GM19238 (cell line): ENCODE measurements around the gene YPEL1.
"Not testable (repeated sequence)": the region's sequence is repeated elsewhere in the genome, so short reads cannot be mapped to it uniquely, and the experiment has no call there.

Experiments
- DNase-seq: peaks from one replicate; pipeline ENCODE4 v3.0.0; 2011; ENCODE audit warnings: low spot score; ENCODE audit not compliant: insufficient read length

Gene YPEL1

GRCh38 chr22:21699643-21700042 is 36.0 kb downstream of the YPEL1 start:
- no peak for DNase-seq

DNA sequence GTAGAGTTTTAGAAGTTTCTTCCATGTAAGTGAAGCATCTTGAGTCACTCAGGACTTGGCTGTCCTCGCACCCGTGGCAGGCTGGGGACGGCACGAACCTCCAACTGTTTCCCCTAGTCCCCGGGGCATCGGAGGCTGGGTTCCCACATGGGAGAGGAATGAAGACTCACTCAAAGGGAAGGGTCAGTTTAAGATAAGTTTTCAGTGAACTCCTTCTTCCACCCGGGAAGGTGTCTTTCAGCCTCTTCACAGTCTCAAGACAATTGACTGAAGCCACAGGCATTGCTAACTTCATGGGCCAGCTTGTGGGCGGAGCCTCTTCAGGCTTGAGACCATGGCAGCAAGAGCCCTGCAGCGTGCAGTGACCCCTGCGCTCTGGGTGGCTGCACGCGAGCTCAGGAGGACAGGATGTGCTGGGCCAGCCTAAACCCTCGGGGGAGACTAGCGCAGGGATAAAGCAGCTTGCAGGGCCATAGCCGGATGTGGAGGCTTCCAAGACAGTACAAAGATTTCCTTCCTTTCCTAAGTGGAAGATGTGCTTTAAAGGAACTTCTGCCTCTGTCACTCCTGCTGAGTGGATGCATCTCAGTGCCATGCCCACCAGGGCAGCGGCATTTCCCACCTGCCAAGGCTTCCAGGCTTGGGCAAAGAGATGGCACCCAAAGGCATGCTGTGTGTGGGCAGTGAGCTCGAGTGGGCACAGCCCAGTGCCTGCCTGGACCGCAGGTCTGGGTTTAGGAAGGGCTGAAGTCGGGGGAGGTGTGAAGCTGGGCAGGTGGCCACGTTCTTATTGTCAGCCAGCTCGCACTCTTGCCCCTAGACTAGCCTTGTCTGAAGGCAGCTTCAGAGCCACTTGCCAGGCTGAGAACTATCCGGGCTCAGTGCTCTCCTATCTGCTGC is 36.9 kb downstream of the YPEL1 start:
- no peak for DNase-seq

GRCh38 chr22:21697880-21698279 is 37.7 kb downstream of the YPEL1 start:
- DNase-seq = no peak

DNA sequence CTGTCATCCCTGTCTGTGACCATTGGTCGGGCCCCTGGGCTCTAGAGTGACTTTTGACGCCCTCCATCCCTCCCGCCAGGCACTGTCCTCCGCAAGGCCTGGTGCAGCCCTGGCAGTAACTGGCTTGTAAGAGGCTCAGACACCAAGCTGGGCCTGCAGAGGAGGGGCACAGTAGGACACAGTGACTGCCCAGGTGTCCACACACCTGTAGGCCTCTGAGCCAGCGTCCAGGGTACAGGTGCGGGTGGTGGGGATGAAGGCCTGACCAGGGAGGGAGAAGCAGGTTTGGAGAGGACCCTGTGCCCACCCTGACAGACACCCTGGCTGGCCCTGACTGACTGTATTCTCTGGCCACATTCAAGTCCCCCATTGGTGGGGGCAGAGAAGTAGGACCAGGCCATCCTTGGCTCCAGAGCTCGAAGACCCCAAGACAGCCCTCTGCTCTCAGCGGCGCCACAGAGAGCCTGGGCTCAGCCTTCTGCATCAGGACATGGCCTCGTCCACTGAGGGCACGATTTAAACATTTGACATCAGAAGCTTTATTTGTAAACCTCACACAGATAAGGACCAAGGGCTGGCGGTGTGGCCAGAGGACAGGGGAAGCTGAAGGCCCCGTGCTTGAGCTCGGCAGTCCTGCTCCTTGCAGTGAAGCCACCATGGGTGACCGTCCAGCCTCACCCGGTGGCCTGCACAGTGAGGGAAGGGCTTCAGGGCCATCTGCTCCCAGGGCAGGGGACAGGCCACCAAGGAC is 38.4 kb downstream of the YPEL1 start:
- DNase-seq = no peak

DNA sequence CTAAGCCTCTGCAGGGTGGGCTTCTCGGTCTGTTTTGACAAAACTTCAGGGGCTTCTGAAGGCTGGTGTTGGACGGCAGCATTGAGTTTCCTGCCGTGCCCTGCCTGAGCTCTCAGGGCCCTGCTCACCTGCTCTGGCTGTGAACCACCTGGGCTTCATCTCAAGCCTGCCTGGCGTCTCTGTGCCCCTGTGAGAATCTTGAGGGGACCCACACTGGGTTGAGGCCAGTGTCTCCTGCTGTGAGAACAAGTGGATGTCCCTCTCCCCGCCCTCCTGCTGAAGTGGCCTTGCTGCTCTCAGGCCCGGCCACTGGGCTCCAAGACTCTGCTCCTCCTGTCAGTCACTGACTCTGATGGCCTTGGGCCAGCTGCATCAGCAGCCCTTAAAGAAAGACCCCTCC is 39.5 kb downstream of the YPEL1 start:
- DNase-seq = no peak

GRCh38 chr22:21695430-21696085 is 40.0 kb downstream of the YPEL1 start:
- DNase-seq = no peak

DNA sequence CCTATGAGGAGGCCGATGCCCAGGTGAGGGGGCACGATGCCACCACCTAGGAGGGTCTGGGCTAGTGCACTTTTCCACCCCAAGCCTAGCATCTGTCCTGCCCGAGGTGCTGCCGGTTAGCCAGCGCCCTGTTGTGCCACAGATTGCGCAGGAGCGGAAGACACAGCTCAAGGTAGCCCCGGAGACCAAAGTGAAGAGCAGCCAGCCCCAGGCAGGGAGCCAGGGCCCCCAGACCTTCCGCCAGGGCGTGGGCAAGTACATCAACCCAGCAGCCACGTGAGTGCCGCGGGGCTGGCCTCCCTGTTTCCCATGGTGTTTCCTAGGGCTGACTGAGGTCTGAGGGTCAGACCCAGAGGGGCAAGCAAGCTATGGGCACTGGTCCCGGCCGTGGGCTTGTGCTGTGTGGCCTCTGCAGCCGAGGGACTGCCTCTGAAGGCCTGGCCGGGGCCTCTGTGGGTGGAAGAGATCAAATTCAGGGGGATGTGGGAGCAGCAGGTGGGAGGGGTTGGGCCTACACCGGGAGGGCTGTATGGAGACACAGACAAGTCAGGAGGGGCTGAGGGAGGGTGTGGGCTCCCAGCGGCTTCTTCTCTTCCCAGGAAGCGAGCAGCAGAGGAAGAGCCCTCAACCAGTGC is 40.7 kb downstream of the YPEL1 start:
- DNase-seq = no peak

DNA sequence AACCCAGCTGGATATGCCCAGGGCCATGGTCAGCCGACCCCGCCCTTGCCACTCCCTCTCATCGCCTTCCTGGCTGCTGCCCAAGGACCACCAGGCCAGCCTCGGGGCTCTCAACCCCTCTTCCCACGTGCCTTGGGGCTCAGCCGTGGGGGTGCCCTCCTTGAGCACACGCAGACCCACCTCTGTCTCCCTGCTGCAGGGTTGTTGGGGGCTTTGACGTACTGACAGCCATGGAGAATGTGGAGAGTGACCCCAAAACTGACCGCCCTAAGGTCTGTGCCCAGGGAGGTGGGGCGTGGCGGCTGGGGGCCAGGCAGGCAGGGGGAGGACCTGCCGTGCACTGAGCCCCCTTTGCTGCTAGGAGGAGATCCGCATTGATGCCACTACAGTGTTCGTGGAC is 41.2 kb downstream of the YPEL1 start:
- no peak for DNase-seq

- DNase-seq = no peak
Measured at GRCh38 chr22:21693999-21694341, 41.6 kb downstream of the YPEL1 start.

GRCh38 chr22:21693333-21693998 is 42.1 kb downstream of the YPEL1 start:
- DNase-seq = no peak

DNA sequence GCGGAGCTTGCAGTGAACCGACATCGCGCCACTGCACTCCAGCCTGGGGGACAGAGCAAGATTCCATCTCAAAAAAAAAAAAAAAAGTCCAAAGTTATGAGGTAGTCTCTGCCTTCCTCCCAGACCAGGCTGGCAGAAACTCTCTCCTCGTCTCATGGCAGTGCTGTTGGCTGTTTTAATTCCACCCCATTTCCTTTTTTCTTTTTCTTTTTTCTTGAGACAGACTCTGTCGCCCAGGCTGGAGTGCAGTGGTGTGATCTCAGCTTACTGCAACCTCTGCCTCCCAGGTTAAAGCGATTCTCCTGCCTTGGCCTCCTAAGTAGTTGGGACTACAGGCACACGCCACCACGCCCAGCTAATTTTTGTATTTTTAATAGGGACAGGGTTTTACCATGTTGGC is 42.7 kb downstream of the YPEL1 start:
- DNase-seq = not testable (repeated sequence)

GRCh38 chr22:21691816-21692215 is 43.8 kb downstream of the YPEL1 start:
- no peak for DNase-seq

GRCh38 chr22:21690401-21690801 is 45.2 kb downstream of the YPEL1 start:
- DNase-seq = peak; percentile 34

DNA sequence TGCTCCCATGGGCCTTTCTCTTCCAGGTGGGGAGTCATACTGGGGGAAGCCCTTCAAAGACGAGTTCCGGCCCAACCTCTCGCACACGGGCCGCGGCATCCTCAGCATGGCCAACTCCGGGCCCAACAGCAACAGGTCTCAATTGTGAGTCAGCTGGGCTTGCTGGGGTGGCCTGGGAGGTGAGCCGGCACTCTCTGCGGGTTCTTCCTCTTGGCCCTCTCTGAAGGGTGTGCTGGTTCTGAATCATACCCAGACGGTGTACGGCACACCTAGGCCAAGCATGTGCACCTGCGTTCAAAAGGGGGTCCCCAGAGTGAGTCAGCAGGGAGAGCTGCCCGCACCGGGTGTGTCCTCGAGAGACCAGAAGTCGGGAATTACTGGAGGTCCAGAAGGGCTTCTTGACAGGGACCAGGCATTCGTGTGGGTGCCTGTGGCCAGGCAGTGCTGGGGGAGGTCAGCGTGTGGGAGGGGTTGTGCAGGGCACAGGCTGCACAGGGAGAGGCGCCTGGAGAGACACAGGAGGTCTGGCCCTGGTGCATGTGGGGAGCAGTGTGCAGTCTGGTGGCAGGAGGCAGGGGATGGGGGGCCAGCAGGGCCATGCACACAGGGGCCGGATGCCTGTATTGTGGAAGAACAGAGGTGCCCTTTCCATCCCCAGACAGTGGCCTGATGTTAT is 46.8 kb downstream of the YPEL1 start:
- DNase-seq = no peak

DNA sequence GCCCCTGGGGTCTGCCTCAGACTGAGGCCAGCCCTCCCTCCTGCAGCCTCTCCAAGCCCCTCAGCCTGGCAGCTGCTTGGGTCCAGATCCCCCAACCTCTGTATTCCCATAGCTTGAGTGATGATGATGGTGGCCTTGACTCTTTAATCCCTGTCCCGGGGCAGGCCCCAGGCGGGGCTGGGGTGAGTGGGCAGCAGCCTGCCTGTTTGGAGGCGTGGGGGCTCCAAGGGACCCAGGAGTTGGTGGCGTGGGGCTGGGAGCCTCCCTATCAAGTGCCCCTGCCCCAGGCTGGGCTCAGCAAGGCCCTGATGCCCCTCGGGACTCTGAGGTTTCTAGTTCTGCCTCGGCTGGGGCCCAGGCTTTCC is 47.3 kb downstream of the YPEL1 start:
- no peak for DNase-seq

DNA sequence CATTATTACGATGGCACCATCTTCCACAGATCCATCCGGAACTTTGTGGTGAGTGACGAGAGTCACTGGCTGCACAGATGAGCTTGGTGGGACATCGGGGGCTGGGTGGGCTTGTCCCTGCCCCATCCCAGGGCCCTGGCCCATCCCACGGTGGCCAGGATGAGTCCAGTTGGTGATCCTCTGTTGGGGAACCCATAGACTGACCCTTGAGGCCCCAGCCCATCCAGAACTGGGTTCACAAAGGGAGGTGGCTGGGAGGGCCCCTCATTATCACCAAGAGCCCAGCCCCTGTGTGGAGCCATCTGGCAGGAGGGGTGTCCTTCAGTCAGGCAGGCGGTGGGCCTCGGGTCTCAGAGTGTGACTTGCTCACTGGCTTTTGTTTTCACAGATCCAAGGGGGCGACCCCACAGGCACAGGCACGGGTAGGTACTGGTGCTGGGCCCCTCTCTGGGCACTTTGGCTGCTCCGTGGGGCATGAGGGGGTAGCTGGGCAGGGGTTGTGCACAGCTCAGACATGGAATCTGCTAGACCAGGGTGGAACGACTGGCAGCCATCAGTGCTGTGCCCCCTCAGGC is 47.8 kb downstream of the YPEL1 start:
- DNase-seq = no peak

- DNase-seq = no peak
Measured at GRCh38 chr22:21686634-21687393, 48.8 kb downstream of the YPEL1 start.

- no peak for DNase-seq
Measured at GRCh38 chr22:21686193-21686608, 49.4 kb downstream of the YPEL1 start.

DNA sequence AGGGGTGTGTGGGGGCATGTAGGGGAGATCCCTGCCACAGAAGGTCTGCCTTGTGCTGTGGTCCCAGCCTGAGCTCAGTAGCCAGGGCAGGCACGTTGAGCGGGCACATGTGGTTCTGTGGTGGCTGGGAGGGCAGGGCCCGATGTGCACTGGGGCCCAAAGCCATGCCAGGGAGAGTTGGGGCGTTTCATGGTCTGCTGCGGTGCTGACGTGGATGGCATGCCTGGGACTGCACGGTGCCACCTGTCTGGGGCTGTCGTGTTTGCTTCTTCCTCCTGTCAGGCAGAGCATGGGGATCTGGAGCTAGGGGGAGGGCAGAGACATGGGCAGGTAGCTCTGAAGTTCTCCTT is 50.5 kb downstream of the YPEL1 start:
- DNase-seq = no peak
